GM18517 (cell line): ENCODE data around the gene CYP4F2.
"Not testable (repeated sequence)": the region's sequence is repeated elsewhere in the genome, so short reads cannot be mapped to it uniquely, and the experiment has no call there.

Experiments used
- ATAC-seq: cut with Tn5 transposase; IDR thresholded peaks from one replicate; pipeline ENCODE4 v1.9.1; 2021; ENCODE audit warnings: mild to moderate bottlenecking, moderate library complexity; ENCODE audit not compliant: unreplicated experiment

The CYP4F2 gene

DNA sequence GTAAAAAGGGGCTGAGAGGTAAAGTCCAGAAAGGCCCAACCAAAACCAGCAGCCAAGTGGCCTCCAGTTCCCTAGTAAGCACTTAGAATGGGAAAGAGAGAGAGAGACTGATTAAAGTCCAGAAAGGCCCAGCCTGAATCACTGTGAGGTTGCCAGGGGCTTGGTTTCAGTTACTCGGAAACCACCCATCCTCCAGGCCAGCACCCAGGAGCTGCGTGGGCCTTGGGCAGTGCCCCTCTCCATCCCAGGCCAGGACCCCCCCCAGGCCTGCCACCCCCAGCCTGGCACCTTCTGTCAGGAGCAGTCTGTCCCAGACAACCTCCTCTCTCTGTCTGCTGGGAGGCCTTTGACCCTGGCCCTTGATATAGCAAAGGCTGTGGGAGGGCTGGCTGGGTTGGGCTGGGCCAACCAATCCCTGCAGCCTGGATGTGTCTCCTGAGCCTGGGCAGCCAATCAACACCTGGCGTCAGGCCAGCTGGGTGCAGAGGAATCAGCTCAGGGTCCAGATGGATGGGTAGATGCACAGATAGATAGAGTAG, at the start of gene CYP4F2:
Gene CYP4F2, minus strand, starts transcription at position 337 of the 539 bp plus-strand sequence. CDS start 463 bp downstream, outside the sequence.
- ATAC-seq, result no peak

- ATAC-seq, result no peak
Observed at GRCh38 chr19:15945301-15945700, 47.4 kb upstream of the CYP4F2 start.

GRCh38 chr19:15944401-15944800, 46.5 kb upstream of the CYP4F2 start:
- no peak for ATAC-seq

- no peak for ATAC-seq
Observed at GRCh38 chr19:15937771-15938170, 39.9 kb upstream of the CYP4F2 start.

- ATAC-seq, result no peak
Observed at GRCh38 chr19:15936950-15937349, 39.1 kb upstream of the CYP4F2 start.

DNA sequence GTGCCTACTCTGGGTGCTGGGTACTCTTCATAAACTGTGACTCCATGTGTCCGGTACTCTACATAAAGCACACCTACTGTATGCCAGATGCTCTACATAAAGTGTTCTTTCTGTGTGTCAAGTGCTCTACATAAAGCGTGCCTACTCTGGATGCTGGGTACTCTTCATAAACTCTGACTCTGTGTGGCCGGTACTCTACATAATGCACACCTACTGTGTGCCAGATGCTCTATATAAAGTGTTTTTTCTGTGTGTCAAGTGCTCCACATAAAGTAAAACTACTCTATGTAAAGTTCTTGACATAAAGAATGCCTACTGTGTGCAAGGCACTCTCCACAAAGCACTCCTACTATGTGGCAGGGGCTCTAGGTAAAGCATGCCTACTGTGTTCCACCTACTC, 38.3 kb upstream of the CYP4F2 start:
- no peak for ATAC-seq

DNA sequence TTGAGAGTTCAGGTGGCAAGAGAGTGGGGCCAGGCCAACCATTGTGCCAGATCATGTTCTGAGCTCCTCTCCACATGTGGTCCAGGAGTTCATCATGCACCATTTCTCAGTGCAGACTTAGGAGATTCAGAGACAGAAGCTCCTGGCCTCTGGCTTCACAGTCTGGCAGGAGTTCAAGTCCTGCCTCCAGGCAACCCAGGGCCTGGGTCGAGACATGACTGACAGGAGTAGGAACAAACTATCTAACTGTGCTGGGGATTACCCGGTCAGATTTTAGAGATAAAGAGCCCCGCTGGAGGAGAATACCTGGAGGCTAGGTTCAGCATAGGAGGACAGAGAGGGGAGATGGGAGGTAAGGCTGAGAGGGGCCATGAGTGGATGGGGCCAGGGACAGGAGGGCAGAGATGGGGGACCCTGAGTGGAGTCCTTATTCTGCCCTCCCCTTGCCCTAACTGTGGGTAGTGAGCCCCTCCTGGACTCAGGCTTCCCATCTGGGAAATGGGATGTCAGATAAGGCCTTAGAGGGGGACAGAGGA, 37.4 kb upstream of the CYP4F2 start:
- no peak for ATAC-seq

- ATAC-seq, result no peak
Observed at GRCh38 chr19:15934332-15935078, 36.6 kb upstream of the CYP4F2 start, which contains the start of gene CYP4F11. CYP4F11 (minus strand) TSS chr19:15934529; CDS start chr19:15934408, 121 bp downstream.

- ATAC-seq, result not testable (repeated sequence)
Observed at GRCh38 chr19:15933761-15934331, 36.0 kb upstream of the CYP4F2 start.

GRCh38 chr19:15928321-15928720, 30.4 kb upstream of the CYP4F2 start:
- no peak for ATAC-seq

DNA sequence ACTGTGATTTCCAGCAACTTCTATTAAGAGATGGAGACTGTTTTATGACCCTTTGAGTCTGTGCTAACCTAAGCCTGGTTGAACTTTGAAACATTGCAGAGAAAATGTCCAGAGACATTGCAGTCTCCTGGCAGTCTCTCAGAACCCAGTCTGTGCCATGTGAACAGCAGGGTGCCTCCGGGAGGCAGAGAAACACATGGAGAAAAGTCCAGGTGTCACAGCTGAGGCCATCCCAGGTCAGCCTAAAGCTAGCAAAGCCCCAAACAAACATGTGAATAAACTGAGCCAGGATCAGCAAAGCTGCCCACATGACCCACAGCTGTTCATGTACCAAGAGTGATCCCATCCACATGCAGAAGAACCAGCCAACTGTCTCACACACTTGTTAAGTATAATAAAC, 28.6 kb upstream of the CYP4F2 start:
- ATAC-seq, result no peak

GRCh38 chr19:15923702-15924101, 25.8 kb upstream of the CYP4F2 start:
- ATAC-seq, result no peak

DNA sequence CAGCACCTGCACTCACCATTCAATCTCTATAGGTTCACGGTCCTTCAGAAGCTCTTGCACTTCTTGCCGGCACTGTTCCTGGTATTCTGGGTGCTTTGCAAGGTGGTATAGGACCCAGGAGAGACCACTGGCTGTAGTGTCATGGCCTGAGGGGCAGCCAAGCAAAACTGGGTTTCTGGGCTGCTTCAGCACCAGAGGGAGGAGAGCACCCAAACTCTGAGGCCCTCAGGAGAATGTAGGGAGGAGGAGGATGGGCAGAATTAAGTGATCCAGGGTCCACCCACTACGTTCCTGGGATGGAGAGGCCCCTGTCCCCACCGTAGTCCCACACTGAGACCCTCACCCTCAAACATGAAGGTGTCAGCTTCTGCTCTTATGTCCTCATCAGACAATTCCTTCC, 24.1 kb upstream of the CYP4F2 start:
- ATAC-seq, result no peak

DNA sequence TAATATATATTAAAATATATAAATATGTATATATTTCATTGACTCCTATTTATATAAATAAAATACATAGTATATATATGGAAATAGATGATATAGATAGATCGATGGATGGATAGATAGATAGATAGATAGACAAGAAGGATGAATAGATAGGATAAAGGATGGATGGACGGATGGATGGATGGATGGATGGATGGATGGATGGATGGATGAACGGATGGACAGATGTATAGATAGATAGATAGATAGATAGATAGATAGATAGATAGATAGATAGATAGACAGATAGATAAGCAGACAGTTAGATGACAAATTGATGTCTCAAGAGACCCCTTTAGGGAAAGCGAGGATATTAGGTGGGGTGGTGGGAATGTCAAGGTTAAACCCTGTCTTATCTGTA, 21.4 kb upstream of the CYP4F2 start:
- no peak for ATAC-seq

GRCh38 chr19:15915109-15915508, 17.2 kb upstream of the CYP4F2 start:
- no peak for ATAC-seq

DNA sequence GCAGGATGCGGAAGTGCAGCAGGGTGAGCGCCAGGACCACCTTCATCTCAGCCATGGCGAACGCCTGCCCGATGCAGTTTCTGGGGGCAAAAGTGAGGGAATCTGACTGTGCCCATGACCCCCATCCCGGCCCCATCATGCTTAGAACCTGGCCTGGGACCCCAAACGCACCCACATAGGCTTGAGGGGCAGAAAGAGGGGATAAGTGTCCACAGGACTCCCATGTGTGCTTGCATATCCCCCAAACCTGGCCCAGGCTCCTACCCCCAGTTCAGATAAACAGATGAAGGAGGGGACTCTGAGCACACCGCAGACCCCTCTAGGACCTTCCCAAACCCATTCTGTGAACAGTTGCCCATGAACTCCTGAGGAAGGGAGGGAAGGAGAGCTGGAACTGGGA, 16.0 kb upstream of the CYP4F2 start:
- no peak for ATAC-seq

- no peak for ATAC-seq
Observed at GRCh38 chr19:15913384-15913783, 15.5 kb upstream of the CYP4F2 start.

DNA sequence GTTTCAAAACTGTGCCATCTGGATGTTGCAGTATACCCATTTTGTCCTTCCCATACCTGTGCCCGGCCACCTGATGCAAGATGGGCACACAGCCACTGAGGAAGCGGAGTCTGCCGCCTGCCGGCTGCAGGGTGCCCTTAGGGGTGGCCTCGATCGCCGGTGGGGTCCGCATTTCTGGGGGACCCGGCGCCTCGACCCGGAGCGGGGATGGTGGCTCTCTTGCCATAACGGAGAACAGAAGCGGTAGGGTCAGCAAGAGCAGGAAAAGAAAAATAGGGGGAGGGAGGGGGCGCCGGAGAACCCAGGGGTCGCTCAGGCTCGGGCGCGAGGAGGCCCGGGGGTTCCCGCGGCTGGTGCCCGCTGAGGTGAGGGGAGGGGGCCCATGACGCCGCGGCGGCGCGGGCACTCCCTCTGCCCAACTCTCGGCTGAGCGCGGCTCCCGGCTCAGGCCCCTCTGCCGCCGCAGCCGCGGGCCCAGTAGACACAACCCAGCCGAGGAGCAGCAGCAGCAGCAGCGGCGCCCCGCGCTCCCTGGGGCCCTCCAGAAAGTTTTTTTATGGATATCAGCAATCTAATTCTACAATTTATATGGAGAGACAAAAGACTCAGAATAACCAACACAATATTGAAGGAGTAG, 13.8 kb upstream of the CYP4F2 start:
- ATAC-seq, result no peak

DNA sequence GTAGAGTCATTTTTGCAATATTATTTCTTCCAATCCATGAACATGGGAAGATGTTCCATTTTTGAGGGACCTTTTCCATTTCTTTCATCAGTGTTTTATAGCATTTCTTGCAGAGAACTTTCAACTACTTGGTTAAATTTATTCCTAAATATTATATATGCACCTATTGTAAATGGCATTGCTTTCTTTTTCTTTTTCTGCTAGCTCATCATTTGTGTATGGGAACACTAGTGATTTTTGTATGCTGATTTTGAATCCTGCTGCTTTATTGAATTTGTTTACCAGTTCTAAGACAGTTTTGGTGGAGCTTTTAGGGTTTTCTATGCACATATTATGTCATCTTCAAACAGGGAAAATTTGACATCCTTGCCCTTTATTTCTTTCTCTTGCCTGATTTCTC, 7.2 kb upstream of the CYP4F2 start:
- no peak for ATAC-seq

DNA sequence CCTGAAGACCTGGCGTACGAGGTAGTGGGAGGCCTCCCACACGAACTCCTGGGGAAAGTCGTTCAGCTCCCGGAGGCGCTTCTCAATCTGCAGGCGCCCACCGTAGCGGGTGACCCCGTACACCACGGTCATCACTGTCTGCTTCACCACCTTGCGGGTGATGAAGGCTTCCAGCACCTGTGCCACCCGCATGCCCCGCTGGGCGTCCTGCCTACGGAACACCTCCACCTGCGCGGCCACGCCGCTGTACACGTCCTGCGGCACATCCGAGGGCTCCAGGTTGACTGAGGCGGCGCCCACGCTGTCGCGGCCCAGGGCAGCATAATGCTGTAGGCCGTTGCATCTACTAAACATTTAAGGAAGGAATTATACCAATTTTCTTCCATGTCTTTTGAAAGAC, 5.0 kb upstream of the CYP4F2 start:
- ATAC-seq, result not testable (repeated sequence)

- ATAC-seq, result no peak
Observed at GRCh38 chr19:15902254-15902653, 4.4 kb upstream of the CYP4F2 start.

DNA sequence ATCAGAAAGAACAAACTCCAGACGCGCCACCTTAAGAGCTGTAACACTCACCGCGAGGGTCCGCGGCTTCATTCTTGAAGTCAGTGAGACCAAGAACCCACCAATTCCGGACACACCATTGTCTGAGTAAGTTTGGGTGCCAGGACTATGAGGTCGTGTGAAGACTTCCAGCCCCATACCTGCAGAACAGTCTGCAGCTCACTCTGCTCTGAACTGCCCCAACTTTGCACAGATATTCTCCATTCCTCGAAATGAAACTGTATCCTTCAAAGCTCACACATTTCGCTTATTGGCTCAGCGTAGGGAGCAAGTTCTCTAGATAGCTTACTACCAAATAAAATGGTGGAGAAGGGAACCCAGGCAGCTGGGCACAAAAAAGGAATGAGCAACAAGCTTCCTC, 2.6 kb upstream of the CYP4F2 start:
- ATAC-seq, result no peak
